ENCODE data around the gene FRAT2.
"Not testable (repeated sequence)": the region's sequence is repeated elsewhere in the genome, so short reads cannot be mapped to it uniquely, and the experiment has no call there.

Gene FRAT2

GRCh38 chr10:97290576-97291356 lies 43.8 kb downstream of the FRAT2 start:
- DNase-seq: not testable (repeated sequence)

GRCh38 chr10:97290076-97290475 lies 44.5 kb downstream of the FRAT2 start:
- DNase-seq: not testable (repeated sequence)

Measured in activated gamma-delta T cell treated with Interleukin-2 at 50 U/mL for 16 hours (primary cell).